NCI-H2227 (cell line): ENCODE data around the gene LPP.

ENCODE experiments used
- DNase-seq: peaks from one replicate; lab custom pipeline; 2025; ENCODE audit not compliant: unreplicated experiment; lab: John Stamatoyannopoulos, UW

The LPP gene

GRCh38 chr3:188468196-188468595, 314.2 kb downstream of the LPP start:
- no peak for DNase-seq

GRCh38 chr3:188468662-188469061, 314.7 kb downstream of the LPP start:
- DNase-seq = no peak

- DNase-seq = no peak
These were observed 315.4 kb downstream of the LPP start for GRCh38 chr3:188469228-188469885.

- DNase-seq = no peak
These were observed 316.7 kb downstream of the LPP start for GRCh38 chr3:188470508-188471130.

GRCh38 chr3:188471723-188472122, 317.8 kb downstream of the LPP start:
- no peak for DNase-seq

- DNase-seq = no peak
These were observed 318.4 kb downstream of the LPP start for GRCh38 chr3:188472336-188472735.

- no peak for DNase-seq
These were observed 319.1 kb downstream of the LPP start for GRCh38 chr3:188473045-188473444.

GRCh38 chr3:188473591-188474288, 319.8 kb downstream of the LPP start:
- DNase-seq = no peak

- no peak for DNase-seq
These were observed 323.0 kb downstream of the LPP start for GRCh38 chr3:188476935-188477334.

- DNase-seq = no peak
These were observed 326.1 kb downstream of the LPP start for GRCh38 chr3:188480011-188480410.

- DNase-seq = no peak
These were observed 329.0 kb downstream of the LPP start for GRCh38 chr3:188482929-188483328.

GRCh38 chr3:188486126-188486525, 332.2 kb downstream of the LPP start:
- DNase-seq = no peak

GRCh38 chr3:188486952-188487351, 333.0 kb downstream of the LPP start:
- no peak for DNase-seq

- no peak for DNase-seq
These were observed 333.7 kb downstream of the LPP start for GRCh38 chr3:188487652-188488051.

GRCh38 chr3:188488801-188489200, 334.8 kb downstream of the LPP start:
- DNase-seq = no peak

GRCh38 chr3:188489639-188490405, 335.9 kb downstream of the LPP start:
- no peak for DNase-seq

- DNase-seq = no peak
These were observed 336.5 kb downstream of the LPP start for GRCh38 chr3:188490416-188490815.

GRCh38 chr3:188491276-188491687, 337.3 kb downstream of the LPP start:
- no peak for DNase-seq

GRCh38 chr3:188496390-188496789, 342.4 kb downstream of the LPP start:
- no peak for DNase-seq

- no peak for DNase-seq
These were observed 343.1 kb downstream of the LPP start for GRCh38 chr3:188497021-188497420.

GRCh38 chr3:188503647-188504046, 349.7 kb downstream of the LPP start:
- DNase-seq = no peak

GRCh38 chr3:188505151-188505550, 351.2 kb downstream of the LPP start:
- DNase-seq = no peak
